GM18867 (cell line): ENCODE results near the gene RND2.
"Not testable (repeated sequence)": the region's sequence is repeated elsewhere in the genome, so short reads cannot be mapped to it uniquely, and the experiment has no call there.

ENCODE experiments used
- ATAC-seq: cut with Tn5 transposase; IDR thresholded peaks from one replicate; pipeline ENCODE4 v1.9.1; 2021; ENCODE audit warnings: mild to moderate bottlenecking, moderate library complexity; ENCODE audit not compliant: unreplicated experiment

The RND2 gene, protein sequence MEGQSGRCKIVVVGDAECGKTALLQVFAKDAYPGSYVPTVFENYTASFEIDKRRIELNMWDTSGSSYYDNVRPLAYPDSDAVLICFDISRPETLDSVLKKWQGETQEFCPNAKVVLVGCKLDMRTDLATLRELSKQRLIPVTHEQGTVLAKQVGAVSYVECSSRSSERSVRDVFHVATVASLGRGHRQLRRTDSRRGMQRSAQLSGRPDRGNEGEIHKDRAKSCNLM

GRCh38 chr17:43024407-43025289 is at the start of gene RND2:
Gene RND2 (plus strand): TSS chr17:43025231. CDS start chr17:43025348, 117 bp downstream.
- peak; percentile 48 for ATAC-seq

GRCh38 chr17:42975265-42975664 is 49.8 kb upstream of the RND2 start:
- ATAC-seq, result no peak

- not testable (repeated sequence) for ATAC-seq
These were observed 49.3 kb upstream of the RND2 start for GRCh38 chr17:42975701-42976100.

GRCh38 chr17:42979511-42980273 is 45.3 kb upstream of the RND2 start, which contains the start of gene PTGES3L:
Gene PTGES3L (minus strand): TSS chr17:42980080. CDS start chr17:42980053, 27 bp downstream.
- ATAC-seq, result no peak

DNA sequence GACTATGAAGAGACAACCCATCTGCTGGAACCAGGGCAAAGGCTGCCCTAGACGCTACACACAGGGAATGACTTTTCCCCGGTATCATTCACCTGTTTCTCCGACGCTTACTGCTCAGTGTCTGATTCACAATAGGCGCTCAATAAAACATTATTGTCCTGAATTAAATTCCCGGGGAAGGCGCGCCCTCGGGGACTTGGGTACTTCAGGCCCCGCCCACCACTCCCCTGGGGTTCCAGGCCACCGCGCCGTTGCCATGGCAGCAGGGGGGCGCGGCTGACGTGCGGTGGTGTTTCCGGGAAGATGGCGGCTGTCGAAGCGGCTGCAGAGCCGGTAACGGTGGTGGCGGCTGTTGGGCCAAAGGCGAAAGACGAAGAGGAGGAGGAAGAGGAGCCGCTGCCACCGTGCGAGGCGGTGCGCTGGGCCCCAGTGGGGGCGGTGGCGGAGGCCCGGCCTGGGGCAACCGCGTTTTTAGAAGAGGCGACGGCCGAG is 44.7 kb upstream of the RND2 start, which contains the start of gene RUNDC1:
Gene RUNDC1 (plus strand): TSS at position 292 of the 492 bp plus-strand sequence. CDS start 12 bp downstream, at position 304.
- ATAC-seq, result peak; percentile 78

GRCh38 chr17:42980766-42981397 is 44.1 kb upstream of the RND2 start:
- peak; percentile 47 for ATAC-seq

DNA sequence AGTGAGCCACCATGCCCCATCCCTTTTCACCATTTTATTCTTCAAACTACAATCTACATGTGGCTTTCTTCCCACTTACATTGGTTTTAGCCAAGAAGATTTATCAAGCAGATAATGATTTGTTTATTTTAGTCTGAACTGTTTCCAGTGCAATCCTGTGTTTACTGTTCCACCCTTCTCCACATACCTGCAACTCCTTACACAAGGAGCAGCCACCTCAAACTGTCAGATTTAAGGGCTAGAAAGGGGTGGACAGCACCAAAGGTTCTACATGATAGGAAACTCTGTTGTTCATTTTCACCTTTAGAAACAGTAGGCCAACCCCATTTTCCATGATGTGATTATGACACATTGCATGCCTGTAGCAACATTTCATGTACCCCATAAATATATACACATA is 42.8 kb upstream of the RND2 start:
- ATAC-seq, result no peak

DNA sequence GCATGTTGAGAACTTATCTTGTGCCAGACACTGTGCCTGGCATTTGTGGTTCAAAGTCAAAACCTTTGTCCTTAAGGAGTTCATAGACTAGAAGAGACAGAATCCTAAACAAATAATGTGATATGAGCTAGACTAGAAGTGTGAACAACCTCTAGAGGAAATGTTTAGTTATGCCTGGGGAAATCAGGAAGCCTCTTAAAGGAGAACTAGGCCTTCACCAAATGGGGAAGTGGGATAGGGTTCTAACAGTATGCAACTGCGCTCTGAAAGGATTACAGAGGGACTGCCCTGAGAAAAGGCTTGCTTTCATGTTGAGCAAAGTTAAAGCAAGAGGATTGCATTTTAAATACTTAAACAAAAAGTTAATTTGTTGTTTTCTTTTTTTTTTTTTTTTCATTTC is 39.8 kb upstream of the RND2 start:
- no peak for ATAC-seq

DNA sequence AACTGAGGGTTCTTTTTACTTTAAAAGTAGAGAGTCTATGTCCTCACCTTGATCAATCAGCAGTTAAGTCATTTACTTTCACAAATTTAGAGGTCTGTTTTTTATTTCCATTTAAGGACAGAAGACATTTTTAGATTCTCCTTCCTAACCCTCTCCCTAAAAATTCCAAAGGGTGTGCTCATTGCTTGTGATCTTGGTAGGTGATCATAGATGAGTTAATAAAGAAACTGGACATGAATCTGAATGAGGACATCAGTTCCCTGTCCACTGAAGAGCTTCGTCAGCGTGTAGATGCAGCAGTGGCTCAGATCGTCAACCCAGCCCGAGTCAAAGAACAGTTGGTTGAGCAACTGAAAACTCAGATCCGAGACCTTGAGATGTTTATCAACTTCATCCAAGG is 35.9 kb upstream of the RND2 start:
- ATAC-seq, result no peak

- ATAC-seq, result no peak
These were observed 35.0 kb upstream of the RND2 start for GRCh38 chr17:42989726-42990652.

DNA sequence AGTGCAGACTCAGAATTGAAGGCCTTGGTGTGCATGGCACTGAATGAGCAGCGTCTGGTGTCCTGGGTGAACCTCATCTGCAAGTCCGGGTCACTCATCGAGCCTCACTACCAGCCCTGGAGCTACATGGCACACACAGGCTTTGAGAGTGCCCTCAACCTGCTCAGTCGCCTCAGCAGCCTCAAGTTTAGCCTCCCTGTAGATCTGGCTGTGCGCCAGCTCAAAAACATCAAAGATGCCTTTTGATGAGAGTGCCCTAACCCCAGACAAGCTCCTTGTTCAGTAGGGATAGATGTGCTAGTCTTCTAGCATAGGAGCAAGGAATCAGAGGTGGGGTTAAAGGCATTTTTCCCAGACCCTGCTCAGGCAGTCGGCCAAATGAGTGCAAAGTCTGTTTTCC is 33.6 kb upstream of the RND2 start:
- no peak for ATAC-seq

DNA sequence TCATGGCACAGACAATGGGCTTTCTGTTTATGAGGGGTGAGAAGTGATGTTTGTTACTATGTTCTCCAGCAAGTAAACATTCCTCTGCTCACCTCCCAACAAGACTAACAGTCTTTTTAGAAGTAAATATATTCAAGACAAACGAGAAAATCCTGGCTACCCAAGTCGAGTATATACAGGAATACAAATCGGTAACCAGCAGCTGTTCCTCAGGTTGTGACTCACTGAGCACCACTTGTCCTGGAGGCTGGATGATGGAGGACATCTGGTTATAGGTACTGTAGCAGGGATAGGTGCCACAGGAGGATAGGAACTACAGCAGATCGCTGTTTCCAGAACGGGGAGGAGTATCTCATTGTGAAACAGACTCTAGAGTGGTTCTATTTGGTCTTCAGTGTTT is 32.2 kb upstream of the RND2 start:
- no peak for ATAC-seq

- not testable (repeated sequence) for ATAC-seq
These were observed 31.1 kb upstream of the RND2 start for GRCh38 chr17:42993913-42994312.

DNA sequence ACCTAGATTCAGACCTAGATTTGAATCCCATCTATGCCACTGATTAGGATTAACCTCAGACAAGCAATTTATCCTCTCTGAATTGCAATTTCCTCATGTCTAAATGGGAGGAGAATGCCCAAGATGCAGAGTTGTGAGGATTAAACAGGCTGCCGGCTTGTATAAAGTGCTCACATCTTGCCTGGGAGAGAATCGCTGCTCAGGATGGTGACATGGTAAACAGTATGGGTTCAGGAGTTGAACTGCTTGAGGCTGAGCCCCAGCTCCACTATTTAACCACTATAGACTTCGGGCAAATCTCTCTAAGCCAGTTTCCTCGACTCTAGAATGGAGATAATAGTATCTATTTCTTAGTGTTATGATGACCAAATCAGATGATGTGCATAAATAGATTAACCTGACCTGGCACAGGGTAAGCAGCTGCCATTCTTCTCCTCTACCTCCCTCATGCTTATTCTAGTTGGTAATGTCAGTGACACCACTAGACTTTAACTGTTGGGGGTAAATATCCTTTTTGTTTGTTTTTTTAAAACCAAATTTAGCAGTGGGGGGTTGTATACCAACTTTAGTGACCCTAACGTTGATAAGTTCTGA is 27.5 kb upstream of the RND2 start:
- ATAC-seq, result no peak

- ATAC-seq, result peak; percentile 93
These were observed 26.8 kb upstream of the RND2 start, which contains the start of gene RPL27 for GRCh38 chr17:42997984-42998938. Gene RPL27 (plus strand): TSS chr17:42998419. CDS start chr17:42998751, 332 bp downstream.

DNA sequence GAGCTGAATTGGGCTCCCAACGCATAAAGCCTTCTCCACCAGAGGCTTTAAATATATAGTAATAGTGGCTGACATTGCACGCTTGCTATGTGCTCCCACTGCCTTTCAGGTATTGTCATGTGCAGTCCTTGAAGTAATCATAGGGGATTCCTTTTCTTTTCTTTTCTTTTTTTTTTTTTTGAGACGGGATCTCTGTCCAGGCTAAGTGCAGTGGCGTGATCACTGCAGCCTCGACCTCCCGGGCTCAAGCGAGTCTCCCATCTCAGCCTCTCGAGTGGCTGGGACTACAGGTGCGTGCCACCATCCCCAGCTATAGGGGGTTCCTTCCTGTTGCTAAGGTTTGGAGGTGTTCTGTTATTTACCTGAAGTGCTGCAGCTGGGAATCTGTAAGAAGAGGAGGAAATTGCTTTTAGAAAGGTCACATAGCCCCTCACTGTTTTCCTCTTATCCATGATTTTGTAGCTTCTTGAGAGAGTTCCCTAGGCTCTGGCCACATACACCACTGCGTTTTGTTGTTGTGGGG is 26.0 kb upstream of the RND2 start:
- no peak for ATAC-seq

DNA sequence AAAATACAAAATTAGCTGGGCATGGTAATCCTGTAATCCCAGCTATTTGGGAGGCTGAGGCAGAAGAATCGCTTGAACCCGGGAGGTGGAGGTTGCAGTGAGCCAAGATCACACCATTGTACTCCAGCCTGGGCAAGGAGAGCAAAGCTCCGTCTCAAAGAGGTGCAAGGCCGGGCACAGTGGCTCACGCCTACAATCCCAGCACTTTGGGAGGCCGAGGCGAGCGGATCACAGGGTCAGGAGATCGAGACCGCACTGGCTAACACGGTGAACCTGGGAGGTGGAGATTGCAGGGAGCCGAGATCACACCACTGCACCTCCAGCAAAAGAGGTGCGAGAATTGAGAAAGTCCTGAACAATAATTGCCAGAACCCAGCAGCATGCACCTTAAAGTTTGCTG is 24.1 kb upstream of the RND2 start:
- not testable (repeated sequence) for ATAC-seq
